Gastrocnemius medialis (tissue), 4 donors: ENCODE data around the gene DPYD.

Experiments used
- POLR2A ChIP-seq, 2 donors: fragments of 450-650 bp; IDR thresholded peaks; one replicate each; pipeline ENCODE4 v1.6.1; 2017; ENCODE audit warnings: antibody characterized with exemption in 2 of 2, mild to moderate bottlenecking in 2 of 2, moderate library complexity in 2 of 2
- TF ChIP-seq, protein P1 (sequence below), 5 experiments: fragments of 450-650 bp in 3 of 5; fragments of 200-600 bp in 2 of 5; sonication (generic) in 2 of 5; IDR thresholded peaks in 4 of 5; conservative IDR thresholded peaks in 1 of 5; 1 replicate in 4 of 5; 2 replicates in 1 of 5; pipeline ENCODE4 v1.5.1; 2016 to 2019; ENCODE audit warnings: antibody characterized with exemption in 5 of 5, mild to moderate bottlenecking in 3 of 5, moderate library complexity in 3 of 5

DNA sequence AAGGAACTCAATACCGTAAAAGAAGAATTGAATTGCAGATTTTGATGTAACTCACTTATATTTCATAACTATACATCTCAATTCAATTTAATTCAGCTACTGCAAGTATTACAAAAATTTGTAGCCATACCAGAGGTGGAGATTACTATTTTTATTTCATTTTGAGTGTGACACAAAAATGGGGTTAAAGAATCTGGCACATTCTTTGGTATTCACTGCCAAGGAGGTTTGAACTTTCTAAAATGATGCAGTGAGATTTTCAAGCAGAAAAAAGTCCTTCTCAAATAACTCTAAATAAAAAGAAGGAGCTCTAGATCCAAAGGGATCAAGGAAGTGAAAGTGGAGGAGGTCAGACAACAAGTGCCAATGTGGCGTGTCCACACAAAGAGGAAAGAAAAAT, 569.0 kb downstream of the DPYD start:
- TF ChIP-seq, protein P1, sequence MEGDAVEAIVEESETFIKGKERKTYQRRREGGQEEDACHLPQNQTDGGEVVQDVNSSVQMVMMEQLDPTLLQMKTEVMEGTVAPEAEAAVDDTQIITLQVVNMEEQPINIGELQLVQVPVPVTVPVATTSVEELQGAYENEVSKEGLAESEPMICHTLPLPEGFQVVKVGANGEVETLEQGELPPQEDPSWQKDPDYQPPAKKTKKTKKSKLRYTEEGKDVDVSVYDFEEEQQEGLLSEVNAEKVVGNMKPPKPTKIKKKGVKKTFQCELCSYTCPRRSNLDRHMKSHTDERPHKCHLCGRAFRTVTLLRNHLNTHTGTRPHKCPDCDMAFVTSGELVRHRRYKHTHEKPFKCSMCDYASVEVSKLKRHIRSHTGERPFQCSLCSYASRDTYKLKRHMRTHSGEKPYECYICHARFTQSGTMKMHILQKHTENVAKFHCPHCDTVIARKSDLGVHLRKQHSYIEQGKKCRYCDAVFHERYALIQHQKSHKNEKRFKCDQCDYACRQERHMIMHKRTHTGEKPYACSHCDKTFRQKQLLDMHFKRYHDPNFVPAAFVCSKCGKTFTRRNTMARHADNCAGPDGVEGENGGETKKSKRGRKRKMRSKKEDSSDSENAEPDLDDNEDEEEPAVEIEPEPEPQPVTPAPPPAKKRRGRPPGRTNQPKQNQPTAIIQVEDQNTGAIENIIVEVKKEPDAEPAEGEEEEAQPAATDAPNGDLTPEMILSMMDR (IDR thresholded peaks at IDR 0.05 in 4 of 5, conservative IDR thresholded peaks at IDR 0.05 in 1 of 5) = no peak
- TF ChIP-seq POLR2A (IDR thresholded peaks at IDR 0.05) = no peak
